ENCODE measurements around the gene CGB3. TPM values are rescaled to one million over a fixed set of nuclear protein-coding genes. Genes with fewer than 3 reads are reported as not detected.
A peak's percentile ranks its signal among the peaks of the same experiment; 100 is the strongest.

Gene CGB3
- total RNA-seq, 1 experiment from 2014 or later, result 0.46 TPM

- H3K27ac ChIP-seq (ENCODE audit: insufficient read length, low read depth, low read length), result no peak within 1 kb of the TSS
These were observed 30.7 kb downstream of the CGB3 start, which contains the start of the genes GYS1 and RUVBL2 for GRCh38 chr19:48993175-48994034. GYS1 (minus strand) TSS chr19:48993309; CDS start chr19:48993112, 197 bp downstream. RUVBL2 (plus strand) TSS chr19:48993887; CDS start chr19:48993912, 25 bp downstream.

More at GRCh38 chr19:48993175-48994034, 30.7 kb downstream of the CGB3 start, which contains the start of the genes GYS1 and RUVBL2:
- WGBS (ENCODE audit: extremely low coverage, insufficient read length, low lambda C conversion rate), result no CpG with 5 or more reads among the region's 56 CpGs
- no peaks in the 10 kb centered on the region for H4K20me1 ChIP-seq (ENCODE audit: control insufficient read depth, insufficient read depth, insufficient read length)
- H3K23ac ChIP-seq (ENCODE audit: insufficient read length, low read depth, low read length), result no peak within 1 kb of the TSS
- peak within 1 kb of the TSS; percentile 59 for H3K18ac ChIP-seq (ENCODE audit: insufficient read length, low read depth, low read length)
- Mint-ChIP-seq H3K4me3 (peak within 1 kb of the TSS; percentile 93 to 95), H3K27me3 (ENCODE audit: low read depth) (no peaks in the 10 kb centered on the region), H3K9me3 (no peaks in the 10 kb centered on the region), H3K4me1 (peaks cover 31 to 35% of the 10 kb centered on the region in 2 experiments), H3K27ac (peak within 1 kb of the TSS; percentile 95 to 99 (median 98)), H3K36me3 (ENCODE audit: insufficient read depth in 1 of 3, low read depth in 3 of 3) (peaks cover 11 to 24% (median 23%) of the 10 kb centered on the region in 3 experiments; a peak in 6 of 7 replicates)
- peak; percentile 96 for TF ChIP-seq CTCF (conservative IDR thresholded peaks at IDR 0.05)
- H3K4me2 ChIP-seq (ENCODE audit: insufficient read depth, insufficient read length, low read length), result peak within 1 kb of the TSS; percentile 88
- H3K4me1 ChIP-seq (ENCODE audit: insufficient read depth, low read length), result no peaks in the 10 kb centered on the region; the same call in 1 of the 2 replicates
- H2BK5ac ChIP-seq (ENCODE audit: insufficient read length, low read length), result no peak within 1 kb of the TSS
- no peak within 1 kb of the TSS for H3T11ph ChIP-seq (ENCODE audit: low read length)
- no peak within 1 kb of the TSS for H2AFZ ChIP-seq (ENCODE audit: low read length)
- no peak within 1 kb of the TSS for H2BK15ac ChIP-seq (ENCODE audit: low read depth, low read length)
- H2BK12ac ChIP-seq (ENCODE audit: insufficient read length, low read depth, low read length), result no peak within 1 kb of the TSS
- no peak within 1 kb of the TSS for H2BK120ac ChIP-seq (ENCODE audit: low read depth, low read length, poor library complexity, severe bottlenecking)
- no peak within 1 kb of the TSS for H3K4ac ChIP-seq (ENCODE audit: low read depth, low read length)
- H3K79me1 ChIP-seq (ENCODE audit: insufficient read depth, low read depth, low read length, poor library complexity, severe bottlenecking), result no peaks in the 10 kb centered on the region
- H3K23me2 ChIP-seq (ENCODE audit: insufficient read length, low read depth, low read length, poor library complexity, severe bottlenecking), result peaks cover 8% of the 10 kb centered on the region
- peak; percentile 99 for DNase-seq
- H3K14ac ChIP-seq (ENCODE audit: insufficient read depth, low read length), result peak within 1 kb of the TSS; percentile 82
- H4K91ac ChIP-seq (ENCODE audit: insufficient read length, low read depth, low read length), result no peak within 1 kb of the TSS
- H2AK5ac ChIP-seq (ENCODE audit: insufficient read length, low read length), result no peak within 1 kb of the TSS
- H3K27me3 ChIP-seq (ENCODE audit: insufficient read depth, low read length), result no peaks in the 10 kb centered on the region
- H3K9ac ChIP-seq (ENCODE audit: extremely low read depth, insufficient read length, low read length), result peak within 1 kb of the TSS; percentile 69
- no peak within 1 kb of the TSS for H3K56ac ChIP-seq (ENCODE audit: insufficient read length, low read depth, low read length)
- peaks cover 9% of the 10 kb centered on the region; the same call in 1 of the 2 replicates for H3K79me2 ChIP-seq (ENCODE audit: insufficient read depth, low read length)
- no peak within 1 kb of the TSS for H2BK20ac ChIP-seq (ENCODE audit: low read depth, low read length, poor library complexity, severe bottlenecking)
- H4K8ac ChIP-seq (replicated peaks; ENCODE audit: insufficient read length, low read depth, low read length), result no peak within 1 kb of the TSS
- no peaks in the 10 kb centered on the region for H3K9me3 ChIP-seq (ENCODE audit: control insufficient read depth, low read depth, low read length)
- H4K5ac ChIP-seq (ENCODE audit: insufficient read length, low read depth, low read length), result no peak within 1 kb of the TSS
